T follicular helper cell (primary cell): ENCODE data around the gene MVB12B.

Experiments used
- DNase-seq: peaks from one replicate; pipeline ENCODE4 v3.0.0-alpha.2; 2020; ENCODE audit warnings: low read depth

The MVB12B gene

DNA sequence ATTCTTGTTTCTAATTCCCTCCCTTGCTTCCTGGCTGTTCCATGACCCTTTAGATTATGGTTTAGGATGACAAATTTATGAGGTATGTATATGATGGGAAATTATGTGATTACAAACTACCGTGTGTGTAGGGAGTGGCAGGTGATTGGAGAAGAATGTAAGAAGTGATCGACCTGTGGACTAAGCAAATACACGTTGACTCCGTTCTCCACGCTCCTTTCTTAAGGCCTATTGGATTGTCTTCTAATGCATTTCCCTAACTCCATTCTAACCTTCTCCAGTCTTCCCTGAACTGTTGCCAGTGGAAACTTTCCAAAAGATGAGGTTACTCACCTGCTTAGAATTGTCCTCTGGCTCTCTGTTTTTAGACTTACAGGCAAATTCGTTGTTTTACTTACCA, 36.6 kb downstream of the MVB12B start:
- DNase-seq: no peak

DNA sequence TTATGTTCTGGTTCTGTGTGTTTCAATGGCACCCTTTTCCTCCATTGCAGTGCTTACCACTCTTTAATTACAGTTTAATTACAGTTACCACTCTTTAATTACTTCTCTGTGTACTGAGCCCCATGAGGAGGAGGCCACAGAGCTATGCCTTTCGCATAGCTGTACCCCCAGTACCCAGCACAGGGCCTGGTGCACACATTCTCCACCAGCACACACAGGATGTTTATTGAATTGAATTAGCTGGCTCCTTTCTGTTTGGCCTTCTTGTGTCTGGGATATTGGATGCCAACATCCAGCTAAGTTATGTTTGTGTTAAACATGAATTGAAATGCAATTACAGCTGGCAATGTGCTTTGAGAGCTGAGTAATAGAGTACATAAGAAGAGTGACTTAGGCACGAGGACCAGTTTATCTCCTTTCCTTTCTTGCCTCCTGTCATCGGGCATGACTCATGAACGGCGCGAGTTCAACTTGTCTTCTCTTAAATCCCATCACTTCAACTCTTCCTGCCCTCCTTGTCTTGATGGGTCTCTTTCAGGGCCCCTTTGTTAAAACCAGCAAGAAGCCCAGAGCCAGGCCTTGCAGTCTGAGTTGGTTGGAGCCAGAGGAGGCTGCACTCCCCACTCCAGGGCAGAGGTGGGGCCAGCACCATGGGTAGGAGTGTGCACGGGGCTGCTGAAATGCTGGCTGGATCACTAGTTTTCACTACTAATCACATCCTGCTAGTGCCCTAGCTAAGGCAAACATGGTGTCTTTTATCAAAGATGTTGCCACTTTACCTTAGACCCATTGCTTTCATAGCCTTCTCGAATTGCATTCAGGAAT, 37.4 kb downstream of the MVB12B start:
- DNase-seq: no peak

DNA sequence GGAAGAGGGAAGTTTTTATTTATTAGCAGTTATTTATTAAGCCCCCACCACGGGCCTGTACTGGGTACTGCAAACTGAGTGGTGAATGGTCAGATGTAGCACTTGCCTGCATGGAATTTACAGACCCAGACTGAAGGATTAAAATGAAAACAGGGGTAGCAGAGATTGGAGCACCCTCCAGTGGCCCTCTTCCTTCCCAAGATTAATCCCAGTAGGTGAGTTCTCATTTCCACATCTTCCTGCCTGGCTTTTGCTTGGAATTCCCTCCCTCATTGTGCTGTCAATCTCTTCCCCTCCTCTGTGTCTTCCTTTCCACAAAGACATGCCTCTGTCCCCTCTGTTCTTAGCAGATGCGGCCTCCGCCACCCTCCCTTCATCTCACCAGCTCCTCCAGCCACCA, 39.2 kb downstream of the MVB12B start:
- DNase-seq: no peak

DNA sequence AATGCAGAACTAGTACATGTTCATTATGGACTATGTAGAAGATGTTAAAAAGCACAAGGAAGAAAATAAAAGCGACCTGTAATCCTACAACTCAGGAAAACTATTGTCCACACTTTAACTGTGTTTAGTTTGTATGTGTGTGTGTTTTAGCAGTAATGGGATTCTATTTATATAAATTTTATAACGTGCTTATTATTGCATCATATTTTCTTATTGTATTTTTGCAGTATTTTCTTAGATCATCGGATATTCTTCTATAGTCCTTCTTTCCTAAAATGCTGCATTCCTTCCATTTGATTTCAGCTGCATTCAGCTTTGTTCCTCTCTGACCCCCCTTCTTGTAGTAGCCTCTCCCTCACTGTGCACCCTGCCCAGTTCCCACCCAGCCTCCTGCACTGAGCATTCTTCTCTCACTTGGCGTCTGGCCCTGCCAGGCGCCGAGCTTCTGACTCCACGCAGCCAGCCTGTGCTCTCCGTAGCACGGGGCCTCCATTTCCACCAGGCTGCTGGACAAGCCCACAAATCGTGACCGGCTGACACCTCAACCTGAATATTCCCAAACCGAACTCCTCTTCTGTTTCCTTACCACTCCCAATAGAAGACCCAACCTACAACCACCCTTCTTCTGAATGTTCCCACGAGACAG, 39.9 kb downstream of the MVB12B start:
- no peak for DNase-seq

DNA sequence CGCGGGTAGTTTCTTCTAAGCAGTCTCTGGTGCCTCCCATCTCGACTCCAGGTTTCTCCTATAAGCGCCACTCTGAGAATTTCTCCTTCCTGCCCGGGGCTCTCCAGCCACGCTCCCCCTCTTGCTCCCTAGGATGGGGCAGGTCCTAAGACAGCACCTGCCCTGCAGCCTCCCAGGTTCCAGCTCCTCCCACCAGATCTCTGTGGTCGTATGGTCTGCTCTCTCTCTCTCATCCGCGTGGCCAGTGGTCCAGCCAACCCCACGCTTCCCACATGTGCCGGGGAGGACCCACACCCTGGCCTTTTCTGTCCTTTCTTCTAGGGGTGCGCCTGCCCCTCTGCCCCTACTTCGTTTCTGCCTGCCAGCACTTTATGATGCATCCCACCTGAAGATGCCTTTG, 40.5 kb downstream of the MVB12B start:
- no peak for DNase-seq

DNA sequence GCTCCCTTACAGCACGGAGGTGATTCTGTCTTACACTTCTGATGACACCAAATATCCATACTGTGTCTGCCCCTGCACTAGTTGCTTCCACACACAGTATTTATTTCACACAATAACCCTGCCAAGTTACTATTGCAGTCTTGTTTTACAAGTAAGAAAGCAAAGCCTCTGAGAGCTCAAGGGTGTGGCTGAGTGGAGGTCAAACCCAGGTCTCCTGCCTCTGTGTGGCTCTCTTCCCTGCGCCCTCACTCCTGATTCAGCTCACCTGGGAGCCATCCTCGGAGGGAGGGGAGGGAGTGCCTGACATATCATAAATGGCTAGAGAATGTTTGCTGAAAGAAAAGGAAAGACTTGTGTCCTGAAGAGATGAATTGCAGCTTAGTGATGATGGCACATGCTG, 41.0 kb downstream of the MVB12B start:
- DNase-seq: no peak

DNA sequence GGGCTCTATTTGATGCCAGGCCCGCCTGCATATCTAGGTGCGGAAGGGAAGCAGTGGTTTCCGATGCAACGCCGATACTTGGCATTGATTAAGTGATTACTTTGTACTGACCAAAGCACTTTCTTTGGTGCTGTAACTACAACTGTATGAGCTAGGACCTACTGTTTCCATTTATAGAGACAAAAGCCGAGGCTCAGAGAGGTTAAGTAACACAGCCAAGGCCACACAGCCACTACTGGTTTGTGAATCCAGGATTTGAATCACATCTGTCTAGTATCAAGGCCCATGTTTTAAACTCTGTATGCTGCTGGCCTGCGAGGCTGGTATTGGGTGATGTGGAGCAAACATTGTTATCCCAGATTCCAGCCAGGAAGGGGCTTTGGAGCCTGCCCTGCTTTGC, 41.4 kb downstream of the MVB12B start:
- DNase-seq: no peak

DNA sequence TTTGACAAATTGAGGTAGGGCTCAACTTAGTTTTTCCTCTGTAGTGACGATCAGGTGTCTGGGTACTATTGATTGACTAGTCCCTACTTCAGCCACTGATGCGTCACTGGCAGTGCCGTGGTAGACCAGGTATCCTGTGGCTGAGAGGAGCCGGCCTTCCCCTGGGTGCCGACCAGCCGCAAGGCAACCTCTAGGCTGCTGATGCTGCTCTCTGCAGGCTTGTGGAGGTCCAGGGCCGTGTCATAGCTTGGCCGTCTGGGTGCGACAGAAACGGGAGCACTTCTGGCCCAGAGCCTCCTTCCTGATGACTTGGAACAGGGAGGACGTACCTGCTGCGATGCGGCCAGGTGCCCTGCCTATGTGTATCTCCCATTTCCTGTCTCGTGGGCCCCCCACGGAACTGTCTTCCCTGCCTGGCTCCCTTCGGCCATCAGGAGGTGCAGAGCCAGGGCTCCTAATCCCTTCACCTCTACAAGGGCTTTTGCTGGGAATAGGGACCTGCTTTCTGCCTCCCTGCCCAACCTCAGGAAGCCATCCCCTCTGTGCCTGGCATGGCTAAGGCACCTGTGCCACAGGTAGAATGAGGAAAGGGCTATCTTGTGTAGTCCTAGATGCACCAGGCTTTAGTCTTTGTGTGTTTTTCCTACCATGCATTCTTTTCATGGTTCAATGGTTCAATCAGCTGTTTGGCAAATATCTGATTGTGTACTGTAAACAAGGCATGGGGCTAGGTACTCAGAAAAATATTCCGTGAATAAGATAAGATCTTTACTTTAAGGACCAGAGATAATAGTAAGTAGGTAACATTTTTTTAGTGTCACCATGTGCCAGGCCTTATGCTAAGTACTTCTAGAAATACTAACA, 44.6 kb downstream of the MVB12B start:
- DNase-seq: no peak

DNA sequence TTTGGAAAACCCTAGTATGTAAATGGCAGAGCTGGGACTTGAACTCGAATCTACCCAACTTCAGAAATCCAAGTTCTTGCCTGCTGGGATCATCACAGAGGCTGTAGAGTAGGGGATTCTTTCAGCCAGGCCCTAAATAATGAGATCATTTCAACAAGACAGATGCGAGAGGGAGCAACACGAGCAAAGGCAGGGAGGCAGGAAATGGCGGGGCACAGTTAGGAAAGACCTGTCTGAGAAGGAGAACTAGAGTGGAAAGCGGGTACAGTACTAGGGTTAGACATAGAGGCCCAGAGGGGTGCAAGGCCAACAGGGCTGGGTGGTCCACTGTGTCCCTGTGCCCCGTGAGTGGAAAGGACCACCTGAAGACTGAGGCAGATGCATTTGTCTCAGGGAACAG, 46.1 kb downstream of the MVB12B start:
- DNase-seq: no peak

DNA sequence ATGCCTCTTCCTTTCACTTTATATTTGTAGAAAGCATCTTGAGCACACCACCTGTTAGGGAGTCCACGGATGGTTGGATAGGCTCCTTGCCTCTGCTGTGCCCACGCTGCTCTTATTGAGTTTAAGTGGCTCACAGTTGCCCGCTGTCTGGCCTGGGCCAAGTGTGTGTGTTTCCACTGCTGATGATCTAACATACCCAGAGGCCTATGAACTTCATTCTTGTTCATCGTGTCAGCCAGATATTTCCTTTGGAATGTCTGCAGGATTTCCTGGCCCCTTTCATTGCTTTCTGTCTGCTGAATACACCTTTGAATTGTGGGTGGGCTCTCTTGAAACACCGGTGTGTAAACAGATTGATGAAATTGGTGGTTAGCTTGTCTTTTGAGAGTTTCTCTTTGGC, 46.6 kb downstream of the MVB12B start:
- DNase-seq: no peak

DNA sequence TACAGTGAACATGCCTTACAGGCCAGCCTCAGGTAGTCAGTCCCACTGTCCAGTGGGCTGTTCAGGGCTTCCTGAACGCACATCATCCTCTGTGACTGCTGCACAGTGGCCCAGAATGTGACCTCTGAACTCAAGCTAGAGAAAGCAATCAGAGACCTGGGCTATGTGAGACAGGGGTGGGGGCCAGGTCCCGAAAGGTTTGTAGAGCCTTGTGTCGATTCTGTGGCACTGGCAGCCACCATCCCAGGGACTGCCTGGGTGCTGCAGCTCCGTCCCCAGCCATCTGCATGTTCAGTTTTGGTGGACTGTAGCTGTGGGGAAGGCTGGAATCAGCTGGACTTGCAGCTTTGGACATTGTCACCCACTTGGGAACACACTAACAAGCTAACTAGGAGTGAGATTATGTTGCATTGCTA, 47.7 kb downstream of the MVB12B start:
- no peak for DNase-seq

DNA sequence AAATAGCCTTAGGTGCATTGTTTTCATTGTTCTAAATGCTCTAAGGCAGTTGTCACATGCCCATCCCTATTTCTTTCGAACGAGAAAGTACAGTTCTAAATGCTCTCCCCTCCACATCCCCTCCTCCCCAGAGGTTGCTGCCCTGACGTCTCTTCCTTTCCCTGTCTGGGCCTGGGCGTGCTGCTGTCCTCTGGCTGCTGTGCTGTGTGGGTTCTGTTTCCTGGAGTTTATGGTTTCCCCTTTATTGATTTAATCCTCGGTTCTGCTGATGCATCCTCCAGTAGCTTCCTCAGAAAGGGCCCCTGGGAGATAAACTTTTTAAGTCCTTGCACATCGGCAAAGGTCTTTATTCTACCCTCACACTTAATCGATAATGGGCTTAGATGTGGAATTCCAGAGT, 48.8 kb downstream of the MVB12B start:
- DNase-seq: no peak

DNA sequence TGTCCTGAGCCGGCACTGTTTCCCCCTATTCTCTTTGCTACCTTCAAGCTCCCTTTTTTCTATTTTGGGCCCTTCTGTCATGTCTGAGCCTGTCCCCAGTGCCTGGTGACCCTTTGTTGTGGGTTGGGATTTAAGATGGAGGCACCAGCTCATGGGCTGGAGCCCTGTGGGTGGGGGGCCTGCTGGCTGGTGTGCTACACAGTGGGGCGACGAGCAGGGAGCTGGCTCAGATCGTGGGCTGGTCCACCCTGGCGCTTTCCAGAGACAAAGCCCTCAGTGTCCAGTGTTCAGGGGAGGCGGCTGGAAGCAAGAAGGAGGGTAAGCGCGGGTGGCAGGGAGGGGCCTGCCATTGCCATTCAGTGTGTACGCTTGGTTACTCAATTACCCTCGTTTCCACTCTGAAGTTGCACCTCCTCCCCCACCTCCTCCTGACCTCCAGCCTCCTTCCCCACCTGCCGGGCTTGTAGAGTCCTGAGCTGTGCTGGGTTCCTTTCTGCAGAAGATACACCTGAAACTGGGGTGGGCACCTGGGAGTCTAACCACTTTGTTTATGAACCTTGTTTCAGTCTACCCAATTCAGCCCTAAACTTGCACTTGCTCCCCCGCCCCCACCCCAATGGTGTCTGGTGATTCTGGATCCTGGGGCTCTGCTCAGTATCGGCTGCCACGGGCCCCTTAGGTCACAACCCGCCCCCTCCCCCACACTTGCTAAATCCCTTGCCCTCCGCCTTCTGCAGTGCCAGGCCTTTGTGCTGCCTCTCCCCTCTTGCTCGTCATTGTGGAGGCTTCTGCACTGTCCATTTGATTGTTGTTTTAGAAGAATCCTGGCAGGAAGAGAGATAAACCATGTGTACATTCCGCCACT, 49.9 kb downstream of the MVB12B start:
- no peak for DNase-seq

DNA sequence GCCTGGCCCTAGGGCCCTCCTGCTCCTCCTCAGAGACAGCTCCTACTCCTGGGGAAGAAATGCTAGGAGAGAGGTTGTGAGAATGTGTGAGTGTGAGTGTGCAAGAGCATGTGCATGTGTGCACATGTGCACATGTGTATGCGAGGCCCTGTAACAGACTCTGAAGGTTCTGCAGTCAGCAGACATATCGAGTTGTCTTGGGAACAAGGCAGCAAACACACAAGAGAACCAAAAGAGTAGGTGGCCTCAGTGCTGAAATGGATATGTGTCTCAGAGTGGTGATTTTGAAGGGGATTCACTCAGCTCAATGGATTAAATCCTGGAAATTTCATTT, 50.5 kb downstream of the MVB12B start:
- DNase-seq: no peak

DNA sequence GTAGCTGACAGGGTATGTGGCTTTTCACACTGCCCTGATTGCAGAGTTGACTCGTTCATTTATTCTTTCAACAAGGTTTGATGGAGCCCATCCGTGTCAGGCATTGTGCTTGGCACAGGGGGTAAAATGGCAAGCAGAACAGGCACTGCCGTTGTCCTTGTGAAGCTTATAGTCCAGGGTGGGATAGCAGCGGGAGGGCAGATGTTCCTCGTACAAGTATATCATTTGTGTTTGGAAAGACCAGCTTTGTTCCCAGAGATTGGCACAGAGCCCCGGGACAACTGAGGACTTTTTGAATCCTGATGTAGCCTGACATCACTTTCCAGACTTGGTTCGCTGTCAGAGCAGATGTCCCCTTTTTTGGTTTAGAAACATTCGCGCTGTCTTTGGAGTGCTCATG, 50.9 kb downstream of the MVB12B start:
- no peak for DNase-seq

DNA sequence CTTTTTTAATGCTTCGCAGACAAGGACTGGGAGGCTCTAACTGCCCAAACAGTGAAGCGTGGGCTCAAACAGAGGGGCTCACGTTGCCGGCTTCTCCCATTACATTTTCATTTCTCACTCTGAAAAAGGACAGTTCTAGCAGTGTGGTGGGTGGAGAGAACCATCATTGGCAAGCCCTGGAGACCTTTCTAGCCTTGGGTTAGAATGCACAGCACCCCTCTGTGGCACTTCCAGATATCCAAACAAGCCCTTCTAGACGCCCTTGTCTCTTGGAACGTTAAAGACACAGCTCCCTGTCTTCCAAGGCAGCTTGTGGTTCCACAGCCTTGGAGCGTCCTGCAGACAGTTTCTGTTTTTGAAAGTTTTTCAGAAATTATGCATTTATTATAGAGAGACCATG, 52.1 kb downstream of the MVB12B start:
- no peak for DNase-seq

DNA sequence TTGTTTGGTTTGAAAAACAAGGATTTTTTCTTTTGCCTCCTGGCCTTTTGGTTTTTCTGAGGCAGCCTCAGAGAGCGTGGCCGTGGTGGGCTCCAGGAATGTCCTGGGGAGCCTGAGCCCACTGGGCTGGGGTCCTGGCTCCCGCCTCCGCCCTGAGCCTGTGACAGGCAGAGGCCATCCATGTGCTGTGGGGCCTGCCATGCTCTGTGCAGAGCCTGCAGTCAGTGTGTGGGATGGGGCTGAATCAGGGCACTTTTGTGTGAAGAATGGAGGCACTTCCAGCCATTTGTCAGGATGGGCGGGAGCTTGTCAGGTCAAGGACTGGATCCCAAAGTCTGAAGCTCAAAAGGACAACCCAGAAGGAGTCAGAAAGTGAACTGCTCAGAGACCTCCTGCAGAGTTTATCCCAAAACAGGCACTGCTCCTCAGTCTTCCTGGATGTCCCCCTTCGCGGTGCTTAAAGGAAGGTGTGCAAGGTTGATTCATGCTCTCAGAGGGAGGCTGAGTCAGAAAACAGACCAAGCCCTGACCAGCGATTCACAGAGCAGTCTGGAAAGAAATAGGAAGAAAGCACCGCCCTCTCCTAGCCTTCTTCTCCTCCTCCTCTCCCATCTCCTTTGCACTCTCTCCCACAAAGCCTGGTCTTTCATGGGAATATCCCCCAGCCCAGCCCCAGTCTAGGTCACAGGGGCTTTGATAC, 53.2 kb downstream of the MVB12B start:
- DNase-seq: no peak

DNA sequence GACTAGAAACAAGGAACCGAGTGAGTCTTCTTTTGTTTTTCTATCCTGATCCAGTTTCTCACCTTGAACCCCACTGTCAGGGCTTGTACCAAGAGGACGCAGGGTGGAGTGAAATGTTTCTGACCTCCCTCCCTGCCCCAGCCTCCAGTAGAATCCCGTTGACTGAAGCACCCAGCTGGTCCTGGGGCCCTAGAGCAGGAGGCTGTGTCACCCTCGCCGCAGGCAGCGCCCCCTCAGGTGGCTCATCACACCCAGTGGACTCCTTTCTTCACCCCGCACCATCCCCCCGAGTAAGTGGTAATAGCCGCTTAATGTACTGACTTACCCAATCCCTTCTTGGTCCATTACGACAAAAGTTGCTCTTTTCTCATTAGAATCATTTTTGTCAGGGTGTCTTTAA, 53.8 kb downstream of the MVB12B start:
- no peak for DNase-seq

DNA sequence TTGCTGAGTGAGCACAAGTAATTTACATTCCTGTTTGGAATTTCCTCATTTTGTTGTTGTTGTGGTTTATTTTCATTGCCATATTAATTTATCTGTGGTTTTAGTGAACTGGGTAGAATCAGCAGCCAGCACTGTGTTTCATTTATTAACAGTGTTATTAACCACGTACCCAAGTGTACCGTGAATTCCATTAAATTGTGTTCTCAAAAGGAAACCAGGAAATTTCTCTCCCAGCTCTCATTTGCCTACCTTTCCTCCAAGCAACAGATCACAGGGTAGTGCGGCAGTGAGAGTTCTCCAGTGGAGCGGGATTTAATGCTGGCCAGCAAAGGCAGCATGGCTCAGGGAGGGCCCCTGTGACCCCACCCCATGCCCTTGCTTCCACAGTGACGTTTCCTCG, 54.6 kb downstream of the MVB12B start:
- no peak for DNase-seq

DNA sequence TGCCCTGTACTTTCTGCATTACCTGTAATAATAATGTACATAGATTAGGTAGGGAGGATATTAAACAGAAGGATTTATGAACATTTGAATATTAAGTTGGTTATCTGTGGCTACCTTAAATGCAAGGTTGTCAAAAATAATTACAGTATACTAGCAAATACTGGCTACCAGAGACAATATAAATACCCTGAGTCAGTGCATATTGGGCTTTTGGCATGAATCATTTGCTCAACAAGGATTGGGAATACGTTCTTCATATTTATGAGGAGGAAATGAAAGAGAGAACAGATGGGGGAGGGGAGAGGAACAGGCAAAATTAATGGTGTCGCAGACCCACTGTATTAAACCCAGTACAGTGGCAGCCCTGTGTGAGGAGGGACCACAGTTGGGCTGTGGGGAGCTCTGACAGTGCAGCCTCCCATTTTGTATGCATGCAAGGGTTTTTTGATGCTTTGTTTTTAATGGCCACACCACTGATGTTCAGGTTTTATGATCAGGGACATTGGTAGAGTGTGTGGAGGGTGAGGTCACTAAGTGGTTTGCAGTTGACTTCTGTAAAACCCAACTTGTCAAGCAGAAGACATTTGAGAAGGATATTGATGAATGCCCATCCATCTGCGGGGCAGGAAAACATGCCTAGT, 56.9 kb downstream of the MVB12B start:
- no peak for DNase-seq

DNA sequence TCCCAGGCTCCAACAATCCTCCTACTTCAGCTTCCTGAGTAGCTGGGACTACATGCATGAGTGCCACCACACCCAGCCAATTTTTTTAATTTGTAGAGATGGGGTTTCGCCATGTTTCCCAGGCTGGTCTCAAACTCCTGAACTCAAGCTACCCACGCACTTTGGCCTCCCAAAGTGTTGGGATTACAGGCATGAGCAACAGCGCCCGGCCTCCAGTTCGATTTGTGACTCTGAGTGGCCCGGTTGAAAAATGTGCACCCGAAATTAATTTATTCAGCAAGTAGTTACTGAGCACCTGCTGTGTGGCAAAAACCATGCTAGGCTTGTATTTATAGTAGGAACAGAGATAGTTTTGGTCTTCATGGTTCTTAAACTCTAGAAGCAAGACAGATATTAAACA, 58.3 kb downstream of the MVB12B start:
- no peak for DNase-seq
